ENCODE results near the gene ZNF532.

Gene ZNF532

DNA sequence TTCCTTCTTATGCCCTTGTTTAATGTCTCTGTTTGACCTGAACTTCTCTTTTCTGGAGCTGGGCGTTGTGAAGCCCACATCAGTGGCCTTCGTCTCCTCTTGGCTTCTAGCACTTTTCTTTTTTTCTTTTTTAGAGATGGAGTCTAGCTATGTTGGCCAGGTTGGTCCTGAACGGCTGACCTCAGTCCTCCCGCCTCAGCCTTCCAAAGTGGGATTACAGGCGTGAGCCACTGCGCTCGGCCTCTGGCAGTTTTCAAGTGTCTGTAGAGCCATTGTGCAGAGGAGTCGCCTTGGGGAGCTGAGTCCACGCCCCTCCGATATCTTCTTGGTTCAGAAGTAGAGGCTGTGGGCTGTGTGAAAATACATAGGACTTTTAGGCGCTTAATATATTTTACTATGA lies 36.5 kb downstream of the ZNF532 start:
- TF ChIP-seq, protein P1, sequence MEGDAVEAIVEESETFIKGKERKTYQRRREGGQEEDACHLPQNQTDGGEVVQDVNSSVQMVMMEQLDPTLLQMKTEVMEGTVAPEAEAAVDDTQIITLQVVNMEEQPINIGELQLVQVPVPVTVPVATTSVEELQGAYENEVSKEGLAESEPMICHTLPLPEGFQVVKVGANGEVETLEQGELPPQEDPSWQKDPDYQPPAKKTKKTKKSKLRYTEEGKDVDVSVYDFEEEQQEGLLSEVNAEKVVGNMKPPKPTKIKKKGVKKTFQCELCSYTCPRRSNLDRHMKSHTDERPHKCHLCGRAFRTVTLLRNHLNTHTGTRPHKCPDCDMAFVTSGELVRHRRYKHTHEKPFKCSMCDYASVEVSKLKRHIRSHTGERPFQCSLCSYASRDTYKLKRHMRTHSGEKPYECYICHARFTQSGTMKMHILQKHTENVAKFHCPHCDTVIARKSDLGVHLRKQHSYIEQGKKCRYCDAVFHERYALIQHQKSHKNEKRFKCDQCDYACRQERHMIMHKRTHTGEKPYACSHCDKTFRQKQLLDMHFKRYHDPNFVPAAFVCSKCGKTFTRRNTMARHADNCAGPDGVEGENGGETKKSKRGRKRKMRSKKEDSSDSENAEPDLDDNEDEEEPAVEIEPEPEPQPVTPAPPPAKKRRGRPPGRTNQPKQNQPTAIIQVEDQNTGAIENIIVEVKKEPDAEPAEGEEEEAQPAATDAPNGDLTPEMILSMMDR (IDR thresholded peaks at IDR 0.05; ENCODE audit: low read depth, low read length) = no peak
- TF ChIP-seq POLR2A (IDR thresholded peaks at IDR 0.05; ENCODE audit: extremely low read depth, insufficient read length) (no peak), MYC (IDR thresholded peaks at IDR 0.05; ENCODE audit: low read depth, low read length) (no peak)
- TF ChIP-seq, protein P2, sequence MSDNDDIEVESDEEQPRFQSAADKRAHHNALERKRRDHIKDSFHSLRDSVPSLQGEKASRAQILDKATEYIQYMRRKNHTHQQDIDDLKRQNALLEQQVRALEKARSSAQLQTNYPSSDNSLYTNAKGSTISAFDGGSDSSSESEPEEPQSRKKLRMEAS (IDR thresholded peaks at IDR 0.05; ENCODE audit: low read depth, low read length) = no peak
- H3K4me3 ChIP-seq (ENCODE audit: low read depth, low read length) = no peak overlapping the region
- no peak for DNase-seq (ENCODE audit: low read depth)

DNA sequence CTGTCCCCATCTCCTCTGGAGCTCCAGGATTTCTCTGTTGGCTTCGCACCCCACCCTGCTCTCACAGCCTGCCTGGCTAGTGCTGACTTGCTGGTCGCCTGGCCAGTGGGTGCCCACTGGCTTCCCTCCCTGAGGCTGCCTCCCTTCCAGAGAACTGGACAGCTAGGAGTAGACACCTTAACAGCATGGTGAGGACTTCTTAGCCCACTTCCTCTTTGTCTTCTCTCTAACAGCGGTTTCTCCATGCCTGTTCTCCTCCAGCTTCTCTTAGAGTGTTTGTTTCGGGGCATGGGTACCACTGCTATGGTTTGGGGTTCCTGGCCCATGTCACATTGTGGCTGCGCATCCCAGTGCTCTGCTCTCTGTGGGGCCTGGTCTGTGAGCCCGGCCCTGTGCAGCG lies 37.1 kb downstream of the ZNF532 start:
- DNase-seq (ENCODE audit: low read depth) = no peak
- TF ChIP-seq POLR2A (IDR thresholded peaks at IDR 0.05; ENCODE audit: extremely low read depth, insufficient read length) (no peak), MYC (IDR thresholded peaks at IDR 0.05; ENCODE audit: low read depth, low read length) (no peak)
- TF ChIP-seq, protein P2 (IDR thresholded peaks at IDR 0.05; ENCODE audit: low read depth, low read length) = no peak
- TF ChIP-seq, protein P1 (IDR thresholded peaks at IDR 0.05; ENCODE audit: low read depth, low read length) = no peak
- H3K4me3 ChIP-seq (ENCODE audit: low read depth, low read length) = no peak overlapping the region

DNA sequence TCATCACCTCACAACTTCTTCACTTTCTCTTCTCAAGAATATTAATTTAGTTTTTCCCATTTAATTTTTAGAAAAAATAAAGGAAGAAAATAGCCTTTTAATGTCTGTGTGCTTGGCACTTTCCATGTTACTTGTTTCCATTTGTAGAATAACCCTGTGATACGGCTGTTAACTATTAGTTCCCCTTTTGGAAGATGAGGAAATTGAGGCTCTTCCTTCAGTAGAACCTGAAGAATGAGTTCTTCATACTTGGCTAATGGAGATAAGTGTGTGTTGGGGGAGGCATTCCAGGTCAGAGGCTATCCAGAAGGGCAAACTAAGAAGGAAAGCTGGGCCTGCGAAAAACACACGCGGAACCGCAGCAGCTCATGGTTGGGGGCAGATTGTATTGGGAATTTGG lies 38.3 kb downstream of the ZNF532 start:
- no peak overlapping the region for H3K4me3 ChIP-seq (ENCODE audit: low read depth, low read length)
- TF ChIP-seq, protein P1 (IDR thresholded peaks at IDR 0.05; ENCODE audit: low read depth, low read length) = no peak
- TF ChIP-seq MYC (IDR thresholded peaks at IDR 0.05; ENCODE audit: low read depth, low read length) = no peak
- no peak for TF ChIP-seq POLR2A (IDR thresholded peaks at IDR 0.05; ENCODE audit: extremely low read depth, insufficient read length)
- TF ChIP-seq, protein P2 (IDR thresholded peaks at IDR 0.05; ENCODE audit: low read depth, low read length) = no peak
- DNase-seq (ENCODE audit: low read depth) = peak; percentile 11

DNA sequence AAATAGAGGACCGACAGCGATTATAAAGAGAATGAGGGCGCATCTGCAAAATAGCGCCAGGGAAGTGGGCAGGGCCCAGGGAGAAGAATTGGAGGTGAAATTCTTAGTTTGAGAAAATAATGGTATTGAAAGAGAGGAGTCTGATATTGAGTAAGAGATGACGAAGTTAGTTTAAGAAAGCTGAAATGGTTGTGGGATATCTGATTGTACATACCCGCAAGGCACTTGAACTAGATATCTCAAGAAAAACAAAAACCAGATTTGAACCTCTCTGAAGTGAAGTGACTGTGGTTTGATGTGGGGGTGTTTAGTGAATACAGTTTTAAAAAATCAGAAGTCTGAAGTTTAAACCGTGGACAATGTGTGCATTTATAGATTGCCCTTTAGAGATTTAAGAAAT lies 38.9 kb downstream of the ZNF532 start:
- TF ChIP-seq, protein P2 (IDR thresholded peaks at IDR 0.05; ENCODE audit: low read depth, low read length) = no peak
- TF ChIP-seq, protein P1 (IDR thresholded peaks at IDR 0.05; ENCODE audit: low read depth, low read length) = no peak
- no peak overlapping the region for H3K4me3 ChIP-seq (ENCODE audit: low read depth, low read length)
- no peak for DNase-seq (ENCODE audit: low read depth)

DNA sequence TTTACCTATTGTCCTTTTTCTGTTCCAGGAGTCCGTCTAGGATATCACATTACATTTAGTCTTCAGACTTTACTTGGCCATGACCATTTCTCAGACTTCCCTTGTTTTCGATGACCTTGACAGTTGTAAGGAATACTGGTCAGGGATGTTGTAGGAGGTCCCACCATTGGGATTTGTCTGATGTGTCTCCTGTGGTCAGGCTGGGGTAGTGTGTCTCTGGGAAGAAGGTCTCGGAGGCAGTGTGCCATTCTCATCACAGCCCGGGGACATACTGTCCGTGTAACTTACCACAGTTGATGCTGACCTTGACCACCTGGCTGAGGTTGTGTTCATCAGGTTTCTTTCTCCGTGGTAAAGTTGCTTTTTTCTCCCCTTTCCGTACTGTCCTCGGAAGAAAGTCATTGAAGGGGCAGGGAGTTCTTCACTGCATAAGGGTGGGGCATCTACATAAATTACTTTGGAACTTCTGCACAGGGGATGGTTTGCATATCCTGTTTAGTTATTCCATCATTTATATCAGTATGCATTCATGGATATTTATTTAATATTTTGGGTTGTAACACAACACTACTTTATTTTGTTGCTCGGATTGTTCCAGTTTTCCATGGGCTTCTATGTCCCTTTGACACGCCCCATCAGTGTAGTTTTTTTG lies 41.2 kb downstream of the ZNF532 start:
- TF ChIP-seq MYC (IDR thresholded peaks at IDR 0.05; ENCODE audit: low read depth, low read length) (no peak), POLR2A (IDR thresholded peaks at IDR 0.05; ENCODE audit: extremely low read depth, insufficient read length) (no peak)
- TF ChIP-seq, protein P2 (IDR thresholded peaks at IDR 0.05; ENCODE audit: low read depth, low read length) = no peak
- no peak overlapping the region for H3K4me3 ChIP-seq (ENCODE audit: low read depth, low read length)
- DNase-seq (ENCODE audit: low read depth) = no peak

DNA sequence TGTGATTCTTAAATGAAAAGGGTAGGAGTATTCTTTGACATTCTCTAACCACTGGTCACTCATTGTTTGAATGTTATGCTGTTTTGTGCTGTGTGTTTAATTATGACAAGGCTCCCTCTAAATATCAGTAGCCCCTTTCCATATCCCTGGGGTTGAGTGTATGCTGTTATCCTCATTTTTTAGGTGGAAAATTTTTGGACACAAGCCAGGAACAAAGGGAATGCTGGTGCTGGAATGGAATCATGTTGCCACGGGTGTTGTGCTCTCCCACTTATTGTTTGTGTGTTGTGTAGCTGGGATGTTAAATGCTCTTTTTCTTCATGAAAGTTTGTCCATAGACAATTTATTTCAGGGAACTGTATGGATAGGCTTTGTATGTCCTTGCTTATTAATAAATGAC lies 43.3 kb downstream of the ZNF532 start:
- TF ChIP-seq, protein P1 (IDR thresholded peaks at IDR 0.05; ENCODE audit: low read depth, low read length) = no peak
- TF ChIP-seq POLR2A (IDR thresholded peaks at IDR 0.05; ENCODE audit: extremely low read depth, insufficient read length) (no peak), MYC (IDR thresholded peaks at IDR 0.05; ENCODE audit: low read depth, low read length) (no peak)
- TF ChIP-seq, protein P2 (IDR thresholded peaks at IDR 0.05; ENCODE audit: low read depth, low read length) = no peak
- no peak overlapping the region for H3K4me3 ChIP-seq (ENCODE audit: low read depth, low read length)
- DNase-seq (ENCODE audit: low read depth) = no peak
